ENCODE measurements around the gene MYO1E.
"Not testable (repeated sequence)": the region's sequence is repeated elsewhere in the genome, so short reads cannot be mapped to it uniquely, and the experiment has no call there.

MYO1E gene

GRCh38 chr15:59387196-59387878 is 14.7 kb upstream of the MYO1E start:
- not testable (repeated sequence) for DNase-seq (ENCODE audit: low read depth)

- no peak for DNase-seq (ENCODE audit: low read depth)
Observed at GRCh38 chr15:59385171-59385570, 12.5 kb upstream of the MYO1E start.

GRCh38 chr15:59384507-59384906 is 11.8 kb upstream of the MYO1E start:
- no peak for DNase-seq (ENCODE audit: low read depth)

GRCh38 chr15:59380902-59381610 is 8.4 kb upstream of the MYO1E start:
- no peak for DNase-seq (ENCODE audit: low read depth)

GRCh38 chr15:59379531-59379930 is 6.9 kb upstream of the MYO1E start:
- no peak for DNase-seq (ENCODE audit: low read depth)

- no peak for DNase-seq (ENCODE audit: low read depth)
Observed at GRCh38 chr15:59378855-59379254, 6.2 kb upstream of the MYO1E start.

- DNase-seq (ENCODE audit: low read depth): no peak
Observed at GRCh38 chr15:59377924-59378323, 5.3 kb upstream of the MYO1E start.

GRCh38 chr15:59376733-59377132 is 4.1 kb upstream of the MYO1E start:
- no peak for DNase-seq (ENCODE audit: low read depth)

GRCh38 chr15:59373215-59373614 is 544 bp upstream of the MYO1E start:
- DNase-seq (ENCODE audit: low read depth): no peak

GRCh38 chr15:59371458-59372351 is 966 bp downstream of the MYO1E start:
- no peak for DNase-seq (ENCODE audit: low read depth)

GRCh38 chr15:59369597-59369996 is 3.1 kb downstream of the MYO1E start:
- no peak for DNase-seq (ENCODE audit: low read depth)

- DNase-seq (ENCODE audit: low read depth): no peak
Observed at GRCh38 chr15:59367022-59367451, 5.6 kb downstream of the MYO1E start.

- DNase-seq (ENCODE audit: low read depth): no peak
Observed at GRCh38 chr15:59366333-59367021, 6.2 kb downstream of the MYO1E start.

GRCh38 chr15:59364248-59364647 is 8.4 kb downstream of the MYO1E start:
- no peak for DNase-seq (ENCODE audit: low read depth)

- no peak for DNase-seq (ENCODE audit: low read depth)
Observed at GRCh38 chr15:59362331-59362730, 10.3 kb downstream of the MYO1E start.

- no peak for DNase-seq (ENCODE audit: low read depth)
Observed at GRCh38 chr15:59360896-59361295, 11.8 kb downstream of the MYO1E start.

- no peak for DNase-seq (ENCODE audit: low read depth)
Observed at GRCh38 chr15:59360305-59360704, 12.4 kb downstream of the MYO1E start.

- DNase-seq (ENCODE audit: low read depth): no peak
Observed at GRCh38 chr15:59355730-59356129, 16.9 kb downstream of the MYO1E start.

GRCh38 chr15:59354417-59355031 is 18.1 kb downstream of the MYO1E start:
- DNase-seq (ENCODE audit: low read depth): no peak

GRCh38 chr15:59353994-59354416 is 18.7 kb downstream of the MYO1E start:
- no peak for DNase-seq (ENCODE audit: low read depth)

- DNase-seq (ENCODE audit: low read depth): no peak
Observed at GRCh38 chr15:59352683-59353082, 20.0 kb downstream of the MYO1E start.

GRCh38 chr15:59352189-59352588 is 20.5 kb downstream of the MYO1E start:
- no peak for DNase-seq (ENCODE audit: low read depth)
